H9 (cell line): Measurements from ENCODE around the gene APOB. TPM values are rescaled to one million over a fixed set of nuclear protein-coding genes. Genes with fewer than 3 reads are reported as not detected.

ENCODE experiments used
- DNase-seq: peaks from one replicate; pipeline ENCODE4 v3.0.0-alpha.2; 2017
- H2AFZ ChIP-seq: one replicate; pipeline ENCODE4 v1.6.1; 2013; ENCODE audit warnings: mild to moderate bottlenecking, low read length, control low read depth, moderate library complexity
- H2AK5ac ChIP-seq: 2 replicates; pipeline ENCODE4 v1.6.1; 2013; ENCODE audit warnings: low read length, control low read depth, mixed read lengths; ENCODE audit not compliant: insufficient read length
- H2BK120ac ChIP-seq: one replicate; pipeline ENCODE4 v1.6.1; 2013; ENCODE audit warnings: low read depth, mild to moderate bottlenecking, low read length, control low read depth, inconsistent platforms; ENCODE audit not compliant: poor library complexity, severe bottlenecking
- H2BK12ac ChIP-seq: 2 replicates; pipeline ENCODE4 v1.6.1; 2013; ENCODE audit warnings: low read length, control low read depth, mixed read lengths, low read depth; ENCODE audit not compliant: insufficient read length
- H2BK15ac ChIP-seq: 2 replicates; pipeline ENCODE4 v1.6.1; 2013; ENCODE audit warnings: low read depth, low read length, control low read depth
- H2BK20ac ChIP-seq: one replicate; pipeline ENCODE4 v1.6.1; 2013; ENCODE audit warnings: low read depth, mild to moderate bottlenecking, low read length, control low read depth, inconsistent platforms; ENCODE audit not compliant: poor library complexity, severe bottlenecking
- H2BK5ac ChIP-seq: 2 replicates; pipeline ENCODE4 v1.6.1; 2013; ENCODE audit warnings: low read length, control low read depth, mixed read lengths; ENCODE audit not compliant: insufficient read length
- H3K14ac ChIP-seq: 2 replicates; pipeline ENCODE4 v1.6.1; 2013; ENCODE audit warnings: low read length, control low read depth; ENCODE audit not compliant: insufficient read depth
- H3K18ac ChIP-seq: 2 replicates; pipeline ENCODE4 v1.6.1; 2013; ENCODE audit warnings: low read depth, mild to moderate bottlenecking, mixed read lengths, low read length, control low read depth; ENCODE audit not compliant: insufficient read length
- H3K23ac ChIP-seq: 2 replicates; pipeline ENCODE4 v1.6.1; 2013; ENCODE audit warnings: low read length, control low read depth, mixed read lengths, low read depth; ENCODE audit not compliant: insufficient read length
- H3K23me2 ChIP-seq: 2 replicates; pipeline ENCODE4 v1.6.1; 2013; ENCODE audit warnings: low read depth, mild to moderate bottlenecking, mixed read lengths, low read length, control low read depth; ENCODE audit not compliant: insufficient read length, poor library complexity, severe bottlenecking
- H3K27ac ChIP-seq: 2 replicates; pipeline ENCODE4 v1.5.1; 2013; ENCODE audit warnings: low read length, control low read depth, mixed read lengths, low read depth; ENCODE audit not compliant: insufficient read length
- H3K27me3 ChIP-seq: 2 replicates; pipeline ENCODE4 v1.6.1; 2013; ENCODE audit warnings: low read length, control low read depth, inconsistent platforms; ENCODE audit not compliant: insufficient read depth
- H3K4ac ChIP-seq: 2 replicates; pipeline ENCODE4 v1.6.1; 2013; ENCODE audit warnings: low read depth, mild to moderate bottlenecking, control low read depth, inconsistent platforms, low read length, moderate library complexity
- H3K4me1 ChIP-seq: 2 replicates; pipeline ENCODE4 v1.6.1; 2013; ENCODE audit warnings: low read length, control low read depth, inconsistent platforms; ENCODE audit not compliant: insufficient read depth
- H3K4me2 ChIP-seq: 2 replicates; pipeline ENCODE4 v1.6.1; 2013; ENCODE audit warnings: low read length, control low read depth, mixed read lengths; ENCODE audit not compliant: insufficient read length, insufficient read depth
- H3K56ac ChIP-seq: 2 replicates; pipeline ENCODE4 v1.6.1; 2013; ENCODE audit warnings: low read depth, mild to moderate bottlenecking, mixed read lengths, low read length, control low read depth; ENCODE audit not compliant: insufficient read length
- H3K79me1 ChIP-seq: 2 replicates; pipeline ENCODE4 v1.6.1; 2013; ENCODE audit warnings: low read depth, mild to moderate bottlenecking, moderate library complexity, low read length, control low read depth, inconsistent platforms; ENCODE audit not compliant: insufficient read depth, poor library complexity, severe bottlenecking
- H3K79me2 ChIP-seq: 2 replicates; pipeline ENCODE4 v1.6.1; 2013; ENCODE audit warnings: low read length, control low read depth, inconsistent platforms; ENCODE audit not compliant: insufficient read depth
- H3K9ac ChIP-seq: 2 replicates; pipeline ENCODE4 v1.6.1; 2013; ENCODE audit warnings: low read length, control low read depth, mixed read lengths; ENCODE audit not compliant: insufficient read length; ENCODE audit errors: extremely low read depth
- H3K9me3 ChIP-seq: one replicate; pipeline ENCODE4 v1.6.1; 2013; ENCODE audit warnings: low read depth, low read length, inconsistent platforms; ENCODE audit not compliant: control insufficient read depth
- H3T11ph ChIP-seq: one replicate; pipeline ENCODE4 v1.6.1; 2013; ENCODE audit warnings: mild to moderate bottlenecking, low read length, control low read depth, inconsistent platforms
- H4K20me1 ChIP-seq: one replicate; pipeline ENCODE4 v1.6.1; 2013; ENCODE audit not compliant: control insufficient read depth, insufficient read length, insufficient read depth
- H4K5ac ChIP-seq: 2 replicates; pipeline ENCODE4 v1.6.1; 2013; ENCODE audit warnings: low read depth, mild to moderate bottlenecking, mixed read lengths, low read length, control low read depth; ENCODE audit not compliant: insufficient read length
- H4K8ac ChIP-seq: replicated peaks from 2 replicates; pipeline ENCODE4 v1.6.1; 2013; ENCODE audit warnings: low read length, control low read depth, mixed read lengths, low read depth; ENCODE audit not compliant: insufficient read length
- H4K91ac ChIP-seq: 2 replicates; pipeline ENCODE4 v1.6.1; 2013; ENCODE audit warnings: low read depth, mild to moderate bottlenecking, moderate library complexity, mixed read lengths, low read length, control low read depth; ENCODE audit not compliant: insufficient read length
- H3K27ac Mint-ChIP-seq, 3 experiments: 2 replicates in 2 of 3; 3 replicates in 1 of 3; pipeline ENCODE4 v1.8.0; 2020 to 2021; ENCODE audit warnings: mixed read lengths in 3 of 3, mild to moderate bottlenecking in 1 of 3, moderate library complexity in 1 of 3
- H3K27me3 Mint-ChIP-seq: 2 replicates; pipeline ENCODE4 v1.8.0; 2021; ENCODE audit warnings: low read depth, mild to moderate bottlenecking, moderate library complexity, mixed read lengths
- H3K36me3 Mint-ChIP-seq, 3 experiments: 2 replicates in 2 of 3; 3 replicates in 1 of 3; pipeline ENCODE4 v1.8.0; 2020 to 2021; ENCODE audit warnings: low read depth in 3 of 3, mixed read lengths in 3 of 3; ENCODE audit not compliant: insufficient read depth in 1 of 3
- H3K4me1 Mint-ChIP-seq, 2 experiments: 2 replicates each; pipeline ENCODE4 v1.8.0; 2020; ENCODE audit warnings: mixed read lengths in 2 of 2
- H3K4me3 Mint-ChIP-seq, 2 experiments: 2 replicates in 1 of 2; 3 replicates in 1 of 2; pipeline ENCODE4 v1.8.0; 2020 to 2021; ENCODE audit warnings: mild to moderate bottlenecking in 2 of 2, mixed read lengths in 2 of 2, moderate library complexity in 1 of 2
- H3K9me3 Mint-ChIP-seq, 2 experiments: 2 replicates in 1 of 2; 3 replicates in 1 of 2; pipeline ENCODE4 v1.8.0; 2020; ENCODE audit warnings: mild to moderate bottlenecking in 2 of 2, mixed read lengths in 2 of 2, moderate library complexity in 1 of 2
- CTCF ChIP-seq: fragments of 200-600 bp; sonication (generic); conservative IDR thresholded peaks from 3 replicates; pipeline ENCODE4 v1.8.0; 2021; ENCODE audit warnings: antibody characterized with exemption, mild to moderate bottlenecking
- WGBS: extraction: QIAGEN DNeasy Blood & Tissue Kit; methylation state at CpG from one replicate; pipeline ENCODE4 v1.1.7; 2013; ENCODE audit warnings: missing lambda C conversion rate, low lambda C conversion rate, mixed read lengths; ENCODE audit not compliant: insufficient read length; ENCODE audit errors: extremely low coverage; 5-methylcytosine and 5-hydroxymethylcytosine counted together
- total RNA-seq: library from RNA; stranded (reverse); gene quantifications from 2 replicates; pipeline ENCODE4 v1.2.1, GENCODE V29; 2021

Gene APOB
- total RNA-seq, 1 experiment from 2014 or later = 0.26 TPM

- Histone ChIP-seq H4K5ac (no peak overlapping the region), H3K79me2 (no peaks in the 10 kb centered on the region), H2BK120ac (no peak overlapping the region), H2AK5ac (no peak overlapping the region), H3K27ac (no peak overlapping the region), H3K27me3 (no peaks in the 10 kb centered on the region), H3T11ph (no peak overlapping the region), H2BK12ac (no peak overlapping the region), H2AFZ (no peak overlapping the region), H4K91ac (no peak overlapping the region), H3K18ac (no peak overlapping the region), H2BK15ac (no peak overlapping the region), H3K4me1 (no peaks in the 10 kb centered on the region), H3K4ac (no peak overlapping the region), H2BK20ac (no peak overlapping the region), H3K9ac (no peak overlapping the region), H3K9me3 (no peaks in the 10 kb centered on the region), H3K14ac (no peak overlapping the region), H3K4me2 (no peak overlapping the region), H4K20me1 (no peaks in the 10 kb centered on the region), H3K79me1 (no peaks in the 10 kb centered on the region), H3K23ac (no peak overlapping the region), H3K56ac (no peak overlapping the region), H3K23me2 (no peaks in the 10 kb centered on the region), H2BK5ac (no peak overlapping the region), H4K8ac (no peak overlapping the region)
- Mint-ChIP-seq H3K36me3 (no peaks in the 10 kb centered on the region), H3K4me1 (no peaks in the 10 kb centered on the region), H3K27me3 (peaks cover 7% of the 10 kb centered on the region), H3K9me3 (no peaks in the 10 kb centered on the region; a peak in 1 of 5 replicates), H3K4me3 (no peak overlapping the region), H3K27ac (no peak overlapping the region)
- no CpG with 5 or more reads among the region's 3 CpGs for WGBS
- no peak for TF ChIP-seq CTCF
- no peak for DNase-seq
Observed at GRCh38 chr2:21037671-21038108, 6.2 kb downstream of the APOB start.
